GM19455 (cell line): ENCODE data around the gene SIGLEC9.

Source experiments
- ATAC-seq: cut with Tn5 transposase; IDR thresholded peaks from one replicate; pipeline ENCODE4 v1.9.1; 2021; ENCODE audit not compliant: unreplicated experiment

Gene SIGLEC9

DNA sequence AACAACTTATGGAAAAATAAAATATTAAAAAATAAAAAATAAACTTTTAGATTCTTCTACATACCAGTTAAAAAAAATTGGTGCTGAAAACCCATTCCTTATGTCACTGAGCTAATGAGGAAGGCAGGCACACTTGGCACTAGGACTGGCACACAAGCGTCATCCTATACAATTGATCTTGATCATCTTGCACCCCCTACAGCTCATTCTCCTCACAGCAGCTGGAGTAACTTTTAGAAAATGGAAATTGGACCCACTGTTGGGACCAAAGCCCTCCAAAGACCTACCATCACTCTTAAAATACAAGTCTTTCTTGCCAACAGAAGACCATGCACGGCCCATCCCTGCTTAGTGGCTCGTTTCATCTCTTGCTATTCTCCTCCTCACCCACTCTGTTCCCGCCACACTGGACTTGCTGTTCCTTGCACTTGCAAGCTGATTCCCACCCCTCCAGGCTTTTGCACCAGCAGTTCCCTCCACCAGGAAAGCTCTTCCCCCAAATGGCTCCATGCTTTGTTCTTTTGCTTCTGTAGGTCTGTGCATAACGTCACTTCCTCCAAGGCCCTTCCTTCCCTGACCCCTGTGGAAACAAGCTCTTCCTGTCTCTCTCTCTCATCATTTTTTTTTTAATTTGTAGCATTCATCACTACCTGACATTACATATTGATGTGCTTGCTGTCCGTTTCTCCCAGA, 28.1 kb upstream of the SIGLEC9 start:
- ATAC-seq, result no peak

DNA sequence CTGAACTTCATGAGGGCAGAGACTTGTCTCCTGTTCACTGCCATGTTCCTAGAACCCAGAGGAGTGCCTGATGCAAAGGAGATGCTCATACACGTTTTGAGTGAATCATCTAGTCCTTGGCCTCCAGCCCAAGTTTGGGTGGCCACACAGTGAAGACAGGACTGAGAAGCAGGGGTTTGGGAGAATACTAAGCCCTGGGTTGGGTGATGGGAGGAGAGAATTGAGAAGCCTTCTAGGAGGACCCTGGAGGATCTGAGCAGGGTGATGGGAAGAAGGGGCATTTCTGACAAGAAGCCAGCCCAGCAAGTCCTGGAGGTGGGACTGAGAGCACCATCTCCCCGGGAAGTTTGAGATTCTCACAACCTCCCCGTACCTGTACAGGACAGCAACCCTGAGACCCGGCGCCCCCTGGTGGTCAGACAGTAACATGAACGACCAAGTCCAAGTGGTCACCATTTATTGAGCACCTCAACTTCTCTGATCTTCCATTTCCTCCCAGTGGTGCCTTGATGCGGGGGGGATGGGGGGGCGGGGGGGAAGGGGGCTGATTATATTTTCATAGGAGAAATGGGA, 27.5 kb upstream of the SIGLEC9 start:
- no peak for ATAC-seq

DNA sequence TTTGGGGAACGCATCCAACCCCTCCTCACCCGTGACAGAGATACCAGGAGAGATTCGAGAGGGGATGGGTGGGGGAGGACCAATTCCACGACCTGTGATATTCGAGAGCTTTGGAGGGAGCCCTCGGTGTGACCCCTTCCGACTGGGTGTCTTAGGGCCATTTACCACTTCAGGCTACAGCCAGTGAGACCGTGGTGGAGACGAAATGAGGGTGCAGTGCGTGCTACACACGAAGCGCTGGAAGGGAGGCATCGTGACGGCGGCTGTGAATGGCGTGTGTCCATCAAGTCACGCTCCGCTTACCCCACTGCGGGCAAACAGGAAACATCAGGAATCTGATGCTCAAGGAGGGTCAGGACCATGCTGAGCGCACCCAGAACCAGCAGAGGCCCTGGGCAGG, 26.9 kb upstream of the SIGLEC9 start:
- no peak for ATAC-seq

DNA sequence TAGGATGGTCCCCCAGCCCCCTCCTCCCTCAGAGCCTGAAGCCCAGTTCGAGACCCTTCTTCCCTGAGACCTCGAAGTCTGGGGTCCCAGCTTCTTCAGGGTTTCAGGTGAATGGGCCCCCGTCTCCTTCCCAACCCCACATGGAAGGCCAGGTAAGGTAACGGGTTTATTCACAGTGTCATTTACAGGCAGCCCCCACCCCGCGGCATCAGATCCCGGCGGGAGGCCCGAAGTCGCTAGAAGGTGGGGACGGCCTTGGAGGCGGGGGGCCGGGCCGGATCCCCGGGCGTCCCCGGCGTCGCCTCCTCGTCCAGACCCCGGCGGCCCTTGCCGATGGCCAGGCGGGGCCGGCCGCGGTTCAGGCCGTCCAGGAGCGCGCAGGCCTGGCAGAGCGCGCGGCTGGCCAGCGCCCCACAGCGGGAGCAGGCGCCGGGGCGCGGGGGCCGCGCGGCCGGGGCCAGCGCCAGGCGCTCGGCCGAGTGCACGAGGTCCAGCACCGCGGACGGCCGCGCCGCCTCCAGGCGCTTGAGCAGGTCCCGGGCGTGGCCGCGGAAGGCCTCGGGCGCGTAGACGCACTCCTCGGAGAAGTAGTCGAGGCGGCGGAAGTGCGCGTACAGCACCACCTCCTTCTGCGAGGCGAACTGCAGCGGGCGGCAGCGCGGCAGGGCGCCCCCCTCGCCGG, 26.2 kb upstream of the SIGLEC9 start:
- ATAC-seq, result no peak

DNA sequence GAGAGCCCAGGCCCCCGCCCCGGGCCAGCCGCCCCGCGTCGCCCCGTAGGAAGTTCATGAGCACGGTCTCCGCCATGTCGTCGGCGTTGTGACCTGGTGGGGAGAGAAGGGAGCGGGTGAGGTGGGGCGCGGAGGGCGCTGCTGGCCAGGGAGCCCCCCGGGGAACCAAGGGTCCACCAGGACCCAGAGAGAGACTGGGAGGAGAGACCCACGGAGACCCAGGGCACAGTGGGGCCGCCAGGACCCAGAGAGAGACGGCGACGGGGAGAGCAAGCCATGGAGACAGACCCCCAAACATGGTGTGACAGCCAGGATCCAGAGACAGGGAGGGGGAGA, 25.7 kb upstream of the SIGLEC9 start:
- ATAC-seq, result no peak

DNA sequence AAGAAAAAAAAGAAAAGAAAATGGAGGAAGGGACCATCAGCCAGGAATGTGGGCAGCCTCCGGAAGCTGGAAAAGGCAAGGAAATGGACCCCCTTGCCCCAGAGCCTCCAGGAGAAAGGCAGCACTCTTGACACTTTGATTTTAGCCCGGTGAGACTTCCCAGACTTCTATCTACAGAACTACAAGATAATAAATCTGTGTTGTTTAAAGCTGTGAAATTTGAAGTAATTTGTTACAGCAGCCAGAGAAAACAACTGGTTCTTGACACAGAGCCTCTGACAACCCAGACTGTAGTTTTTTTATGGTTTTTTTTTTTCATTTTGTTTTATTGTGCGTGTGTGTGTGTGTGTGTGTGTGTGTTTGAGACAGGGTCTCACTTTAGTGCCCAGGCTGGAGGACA, 24.1 kb upstream of the SIGLEC9 start:
- no peak for ATAC-seq

DNA sequence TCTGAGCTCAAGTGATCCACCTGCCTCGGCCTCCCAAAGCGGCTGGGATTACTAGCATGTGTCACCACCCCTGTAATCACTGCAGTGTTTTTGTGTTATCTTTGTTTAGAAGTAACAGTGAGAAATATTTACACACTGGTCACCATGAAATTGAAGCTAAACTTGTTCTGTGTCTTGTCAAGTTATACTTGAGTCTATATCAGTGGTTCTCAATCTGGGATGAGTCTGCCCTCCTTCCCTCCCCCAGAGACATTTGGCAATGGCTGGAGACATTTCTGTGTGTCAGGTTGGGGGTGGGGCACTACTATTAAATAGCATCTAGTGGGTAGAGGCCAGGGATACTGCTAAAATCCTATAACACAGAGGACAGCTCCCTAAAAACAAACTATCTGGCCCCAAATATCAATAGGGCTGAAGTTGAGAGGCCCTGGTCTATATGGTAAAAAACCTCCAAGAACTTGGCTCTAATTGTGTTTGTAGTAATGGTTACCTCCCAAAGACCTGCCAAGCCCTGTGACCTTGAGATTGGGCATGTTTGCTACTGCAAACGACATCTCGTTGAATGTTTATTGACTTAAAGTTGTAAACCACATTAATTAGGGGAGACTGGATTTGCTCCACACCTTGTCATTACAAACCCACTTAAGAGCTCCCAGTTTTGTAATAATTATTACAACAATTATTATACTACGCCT, 23.4 kb upstream of the SIGLEC9 start:
- no peak for ATAC-seq

DNA sequence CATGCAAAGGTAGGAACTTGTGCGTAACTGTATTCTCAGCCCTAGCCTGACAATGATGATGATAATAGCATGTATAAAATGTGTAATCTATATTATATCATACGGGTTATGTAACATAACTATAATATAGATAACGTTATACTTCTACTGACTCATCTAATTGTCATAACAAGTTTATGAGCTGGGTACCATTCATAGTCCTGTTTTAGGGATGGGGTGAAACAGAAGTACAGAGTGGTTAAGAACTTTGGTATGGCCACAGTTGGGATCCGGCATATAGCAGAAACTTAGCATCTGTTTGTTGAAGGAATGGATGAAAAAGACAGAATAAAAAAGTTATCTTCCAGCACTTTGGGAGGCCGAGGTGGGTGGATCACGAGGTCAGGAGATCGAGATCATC, 21.7 kb upstream of the SIGLEC9 start:
- no peak for ATAC-seq

DNA sequence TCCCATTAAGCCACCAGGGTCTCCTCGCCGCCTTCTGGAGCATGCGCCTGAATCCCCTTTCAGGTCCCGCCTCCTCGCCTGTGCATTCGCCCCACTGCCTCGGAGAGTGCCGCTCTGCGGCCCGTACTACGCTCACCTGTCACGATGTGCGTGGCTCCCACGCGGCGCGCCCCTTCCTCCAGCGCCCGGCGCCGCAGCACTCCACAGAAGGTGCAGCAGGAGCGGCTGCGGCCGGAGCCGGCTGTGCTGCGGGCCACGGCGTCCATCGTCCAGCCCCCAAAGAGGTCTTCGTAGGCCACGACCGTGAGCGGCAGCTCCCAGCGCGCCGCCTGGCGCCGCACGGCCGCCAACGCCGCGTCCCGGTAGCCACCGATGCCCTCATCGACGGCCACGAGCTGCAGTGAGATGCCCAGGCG, 20.8 kb upstream of the SIGLEC9 start:
- no peak for ATAC-seq

DNA sequence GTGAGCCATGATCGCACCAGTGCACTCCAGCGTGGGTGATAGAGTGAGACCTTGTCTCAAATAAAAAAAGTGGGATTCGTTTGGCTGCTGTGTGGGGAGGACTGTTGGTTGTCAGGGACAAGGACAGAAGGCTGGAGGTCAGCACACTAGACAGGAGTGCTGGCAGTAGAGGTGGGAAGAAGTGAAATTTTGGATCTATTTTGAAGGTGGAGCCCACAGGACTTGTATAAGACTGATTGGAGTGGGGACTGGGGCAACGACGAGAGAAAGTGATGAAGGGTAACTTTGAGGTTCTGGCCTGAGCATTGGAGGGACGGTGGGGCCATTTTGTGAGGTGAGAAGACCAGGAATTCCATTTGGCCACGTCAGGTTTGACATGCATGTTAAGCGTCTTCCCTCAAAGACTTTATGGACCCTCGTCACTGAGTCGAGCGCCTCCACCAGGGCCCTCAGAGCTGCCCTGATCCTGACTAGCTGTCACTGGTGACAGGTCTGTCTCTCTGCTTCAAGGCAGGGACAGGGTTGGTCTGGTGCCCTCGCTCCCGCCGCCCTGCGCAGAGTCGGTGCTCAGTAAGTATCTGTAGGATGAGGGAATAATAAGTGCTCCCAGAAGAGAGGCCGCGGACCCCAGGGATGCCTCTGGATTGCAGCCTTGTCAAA, 17.2 kb upstream of the SIGLEC9 start:
- no peak for ATAC-seq

DNA sequence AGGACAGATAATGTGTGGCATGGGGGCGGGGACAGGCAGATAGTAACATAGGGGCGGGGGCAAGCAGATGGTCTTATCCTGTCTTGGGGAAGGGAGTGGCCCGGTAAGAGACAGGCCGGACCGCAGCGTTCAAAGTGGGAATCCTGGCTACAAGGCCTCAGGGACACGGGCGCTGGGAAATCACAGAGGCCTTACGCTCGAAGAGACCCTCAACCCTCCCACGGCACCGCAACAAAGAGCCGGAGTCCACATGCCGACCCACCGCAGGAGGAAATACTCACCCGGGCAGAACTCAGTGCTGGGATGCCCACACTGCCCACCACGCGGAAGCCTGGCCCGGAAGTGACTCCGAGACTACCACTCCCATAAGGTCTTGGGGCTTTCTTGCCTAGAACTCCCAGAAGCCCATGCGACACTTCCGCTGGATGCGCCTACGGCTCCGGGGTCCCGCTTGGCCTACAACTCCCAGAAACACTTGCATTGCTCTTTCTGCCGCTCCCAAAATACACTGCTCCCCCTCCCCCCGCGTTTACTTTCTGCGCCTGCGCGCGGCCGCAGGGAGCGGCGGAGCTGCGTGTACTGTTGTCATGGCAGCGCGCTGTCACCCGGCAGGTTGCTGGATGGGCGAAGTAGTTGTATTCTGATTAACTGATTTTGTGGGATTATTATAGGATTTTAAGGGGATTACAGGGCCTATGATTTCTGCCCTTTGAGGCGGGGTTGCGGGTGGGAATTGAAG, 16.5 kb upstream of the SIGLEC9 start, which contains the start of gene CTU1:
CTU1 (minus strand) TSS at position 344 of the 739 bp plus-strand sequence. CDS start 3,840 bp downstream, outside the sequence.
- ATAC-seq, result peak; percentile 92

DNA sequence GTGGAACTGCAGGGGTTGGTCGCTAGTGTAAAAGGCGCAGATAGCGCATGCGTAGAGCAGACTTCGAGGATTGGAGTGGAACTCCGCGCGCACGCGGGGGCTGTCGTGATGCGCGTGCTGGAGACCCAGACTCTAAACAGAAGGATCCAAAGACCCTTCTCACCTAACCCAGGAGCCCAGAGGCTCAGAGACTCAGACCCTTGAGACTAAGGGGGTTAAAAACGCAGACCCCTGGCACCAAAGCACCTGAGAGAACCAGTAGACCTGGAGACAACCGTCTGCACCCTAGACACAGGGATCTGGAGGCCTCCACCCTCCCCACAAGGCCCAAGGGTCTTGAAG, 15.9 kb upstream of the SIGLEC9 start:
- peak; percentile 42 for ATAC-seq

DNA sequence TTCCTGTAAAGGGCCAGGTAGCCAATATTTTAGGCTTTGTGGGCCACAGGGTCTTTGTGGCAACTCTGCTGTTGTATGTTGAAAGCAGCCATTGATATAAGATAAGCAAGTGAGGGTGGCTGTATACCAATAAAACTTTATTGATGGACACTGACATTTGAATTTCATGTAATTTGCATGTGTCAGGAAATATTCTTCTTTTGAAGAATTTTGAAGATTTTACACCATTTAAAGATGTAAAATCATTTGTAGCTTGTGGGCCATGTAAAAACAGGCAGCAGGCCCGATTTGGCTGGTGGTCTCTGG, 14.1 kb upstream of the SIGLEC9 start:
- no peak for ATAC-seq

DNA sequence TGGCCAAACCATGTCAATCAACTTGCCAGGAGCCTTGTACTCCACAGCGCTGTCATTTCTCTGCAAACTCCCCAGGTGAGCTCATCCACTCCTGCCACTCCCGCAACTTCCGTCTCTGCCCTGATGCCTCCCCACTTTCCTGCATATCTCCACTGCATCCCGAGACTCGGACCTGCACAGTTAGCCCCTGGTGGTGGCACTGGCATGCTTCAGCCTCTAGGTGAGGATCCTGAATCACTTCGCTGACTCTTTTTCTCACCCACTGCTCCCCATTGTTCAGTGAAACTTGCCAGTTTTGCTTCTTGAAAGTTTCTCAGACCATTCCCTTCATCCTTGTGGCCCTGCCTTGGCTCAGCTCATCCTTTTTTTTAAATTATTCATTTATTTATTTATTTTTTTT, 13.1 kb upstream of the SIGLEC9 start:
- no peak for ATAC-seq

DNA sequence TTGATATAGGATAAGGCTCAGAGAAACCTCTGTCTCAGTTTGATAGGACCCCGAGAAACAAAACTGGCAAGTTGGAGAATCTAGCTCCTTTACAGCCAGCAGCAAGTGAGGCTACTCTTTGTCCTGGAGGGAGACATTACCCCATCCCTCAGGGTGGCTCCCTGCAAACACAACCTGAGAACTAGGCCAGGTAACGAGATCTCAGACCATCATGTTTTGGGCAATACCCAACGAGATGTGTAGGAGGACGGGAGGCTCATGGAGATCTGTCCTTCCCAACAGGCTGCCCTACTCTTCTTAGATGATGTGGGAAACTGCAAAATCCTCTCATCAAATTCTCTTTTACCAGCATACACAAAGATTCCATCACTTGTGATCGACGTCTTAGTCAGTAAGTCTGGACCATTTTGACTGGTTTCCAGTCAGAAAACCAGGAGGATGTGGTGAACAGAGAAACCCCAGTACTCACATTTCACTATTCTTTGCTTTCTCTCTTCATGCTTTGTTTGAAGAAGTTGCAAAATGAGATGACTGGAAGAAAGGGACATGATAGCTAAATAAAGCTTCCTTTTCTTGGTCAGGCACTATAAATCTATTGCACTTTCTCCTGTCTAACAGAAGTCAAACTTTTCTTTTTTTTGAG, 10.5 kb upstream of the SIGLEC9 start:
- ATAC-seq, result no peak

DNA sequence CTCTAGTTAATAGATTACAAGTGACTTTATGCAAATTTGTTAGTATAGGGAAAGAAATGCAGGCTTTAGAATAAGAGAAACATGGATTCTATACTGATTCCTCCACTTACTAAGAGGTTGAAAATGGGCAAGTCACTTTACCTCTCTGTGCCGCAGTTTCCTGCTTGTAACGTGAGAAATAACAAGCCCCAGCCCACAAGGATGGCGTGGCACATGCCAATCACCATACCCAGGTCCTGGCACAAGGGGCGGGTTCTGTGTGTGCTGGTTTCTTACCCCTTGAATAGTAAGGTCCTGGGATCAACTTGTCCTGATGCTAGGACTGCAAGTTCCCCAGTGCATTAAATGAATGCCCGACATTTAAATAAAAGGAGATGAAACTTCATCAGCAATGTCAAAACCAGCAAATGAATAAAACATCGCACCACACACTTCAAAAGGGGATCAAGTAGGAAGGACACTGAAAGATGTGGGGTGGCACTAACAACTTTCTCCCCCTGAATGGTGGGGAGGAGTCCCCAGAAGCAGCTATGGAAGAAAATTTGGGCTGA, 7.9 kb upstream of the SIGLEC9 start:
- ATAC-seq, result no peak

DNA sequence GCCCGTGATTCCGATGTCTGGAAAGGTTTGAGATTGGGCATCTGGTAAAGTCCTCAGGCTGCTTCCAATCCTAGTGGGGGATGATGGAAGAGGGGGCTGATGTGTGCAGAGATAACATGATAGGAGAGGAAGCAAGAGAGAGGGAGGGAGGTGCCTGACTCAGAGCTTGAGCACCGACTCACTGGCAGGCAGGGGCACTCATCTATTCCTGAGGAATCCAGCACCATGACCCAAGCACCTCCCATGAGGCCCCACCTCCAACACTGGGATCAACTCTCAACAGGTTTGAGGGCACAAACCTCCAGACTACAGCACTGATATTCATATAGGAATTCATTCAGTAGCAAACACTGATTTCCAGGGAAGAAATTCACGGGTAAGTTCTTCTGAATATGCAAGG, 5.6 kb upstream of the SIGLEC9 start:
- no peak for ATAC-seq

DNA sequence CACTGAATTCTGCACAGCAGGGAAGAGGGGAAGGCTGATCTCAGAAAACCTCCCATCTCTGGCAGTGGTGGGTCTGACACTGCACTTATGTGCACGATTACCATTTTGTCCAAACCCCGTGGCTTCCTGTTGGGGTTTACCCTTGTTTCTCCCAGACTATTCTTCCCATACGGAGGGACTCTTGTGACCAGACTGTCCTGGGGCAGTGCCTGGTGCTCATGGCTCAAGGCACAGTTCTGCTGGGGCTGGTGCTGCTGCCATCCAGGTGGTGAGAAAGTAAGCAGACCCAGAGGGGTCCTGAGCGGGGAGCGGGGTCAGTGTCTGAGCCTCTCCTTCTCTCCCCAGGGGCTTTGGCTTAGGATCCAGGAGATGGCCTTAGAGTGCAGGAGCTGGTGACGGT, 5.1 kb upstream of the SIGLEC9 start:
- ATAC-seq, result no peak

DNA sequence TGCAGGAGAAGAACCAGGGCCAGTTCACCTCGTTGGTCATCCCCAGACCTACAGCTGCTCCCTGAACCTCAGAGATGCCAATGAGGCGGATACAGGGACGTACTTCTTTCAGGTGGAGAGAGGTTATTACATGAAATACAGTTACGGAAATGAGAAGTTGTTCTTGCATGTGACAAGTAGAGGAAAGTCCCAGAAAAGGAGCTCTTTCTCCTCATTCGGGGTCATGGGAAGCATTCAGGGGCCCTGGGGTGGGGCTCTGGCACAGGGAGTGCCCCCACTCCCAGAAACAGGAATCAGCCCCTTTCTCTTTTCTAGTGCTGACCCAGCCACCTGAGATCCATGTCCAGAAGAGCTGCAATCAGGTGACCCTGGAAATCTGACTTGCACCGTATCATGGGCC, 4.5 kb upstream of the SIGLEC9 start:
- ATAC-seq, result no peak

DNA sequence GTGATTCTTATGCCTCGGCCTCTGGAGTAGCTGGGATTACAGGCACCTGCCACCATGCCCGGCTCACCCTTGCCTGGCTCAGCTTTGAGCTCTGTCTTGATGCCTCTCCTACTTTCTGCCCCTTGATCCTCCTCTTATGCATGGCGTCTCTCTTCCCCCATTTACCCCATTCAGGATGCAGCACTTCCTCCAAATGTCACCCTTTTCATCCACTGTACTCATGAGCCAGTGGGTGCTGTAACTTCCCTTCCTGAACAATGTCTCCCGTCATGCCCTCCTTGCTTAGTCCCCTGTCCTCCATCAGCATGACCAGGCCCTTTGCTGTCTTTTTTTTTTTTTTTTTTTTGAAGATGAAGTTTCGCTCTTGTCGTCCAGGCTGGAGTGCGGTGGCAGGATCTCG, 3.4 kb upstream of the SIGLEC9 start:
- no peak for ATAC-seq
